Thoracic aorta (tissue), 2 donors: Measurements from ENCODE around the gene CLCN4. TPM values are rescaled to one million over a fixed set of nuclear protein-coding genes. Genes with fewer than 3 reads are reported as not detected.

Experiments
- ATAC-seq: fragments of 150-250 bp; one replicate; pipeline ENCODE4 v1.8.0; 2017; ENCODE audit warnings: low read depth; ENCODE audit not compliant: insufficient number of reproducible peaks, low FRiP score
- DNase-seq: peaks from one replicate; pipeline ENCODE4 v3.0.0-alpha.2; 2020; ENCODE audit warnings: low spot score
- H3K27ac ChIP-seq, 2 donors: fragments of 200-600 bp; sonication (generic); 1 replicate in 1 of 2; 2 replicates in 1 of 2; pipeline ENCODE4 v1.5.1; 2016; ENCODE audit warnings: mild to moderate bottlenecking in 2 of 2, moderate library complexity in 2 of 2
- H3K27me3 ChIP-seq: fragments of 200-600 bp; sonication (generic); replicated peaks from 2 replicates; pipeline ENCODE4 v1.6.0; 2016; ENCODE audit warnings: mild to moderate bottlenecking; ENCODE audit not compliant: insufficient read depth
- H3K36me3 ChIP-seq: fragments of 200-600 bp; sonication (generic); one replicate; pipeline ENCODE4 v1.5.1; 2016
- H3K4me1 ChIP-seq, 2 donors: fragments of 200-600 bp; sonication (generic); 1 replicate in 1 of 2; 2 replicates in 1 of 2; pipeline versions ENCODE4 v1.5.1 to v1.6.0; 2016; ENCODE audit warnings: low read depth in 2 of 2, mild to moderate bottlenecking in 1 of 2; ENCODE audit not compliant: control insufficient read depth in 1 of 2
- H3K4me3 ChIP-seq: fragments of 200-600 bp; sonication (generic); 2 replicates; pipeline ENCODE4 v1.5.1; 2016; ENCODE audit warnings: mild to moderate bottlenecking
- H3K9me3 ChIP-seq: fragments of 200-600 bp; sonication (generic); 2 replicates; pipeline ENCODE4 v1.5.1; 2016
- total RNA-seq, 2 donors: library from RNA; depleted of rRNA; stranded (reverse); fragments of >200 nt; gene quantifications; one replicate each; pipeline versions ENCODE4 v1.1.0 to v1.2.3, GENCODE V29; 2016
- TF ChIP-seq, protein P1 (sequence below): fragments of 200-600 bp; sonication (generic); IDR thresholded peaks from one replicate; pipeline ENCODE4 v1.5.1; 2019; ENCODE audit warnings: antibody characterized with exemption

CLCN4 gene
- total RNA-seq, 2 donors from 2014 or later, result 3.5 to 5.6 TPM

DNA sequence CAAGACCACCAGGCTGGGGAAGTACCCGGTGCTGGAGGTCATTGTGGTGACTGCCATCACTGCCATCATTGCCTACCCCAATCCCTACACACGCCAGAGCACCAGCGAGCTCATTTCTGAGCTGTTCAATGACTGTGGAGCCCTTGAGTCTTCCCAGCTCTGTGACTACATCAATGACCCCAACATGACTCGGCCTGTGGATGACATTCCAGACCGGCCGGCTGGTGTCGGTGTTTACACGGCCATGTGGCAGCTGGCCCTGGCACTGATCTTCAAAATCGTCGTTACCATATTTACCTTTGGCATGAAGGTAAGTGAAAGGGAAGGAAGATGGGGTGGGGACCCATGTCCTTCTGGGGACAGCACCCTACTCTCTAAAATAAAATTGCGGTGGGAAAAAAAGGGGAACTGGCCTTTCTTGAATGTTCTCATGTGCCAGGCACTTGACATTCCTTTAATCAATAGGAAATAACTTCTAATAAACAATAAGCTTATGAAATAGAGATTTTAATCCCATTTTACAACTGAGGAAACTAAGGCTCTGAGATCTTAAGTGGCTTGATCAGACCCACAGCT lies 51.6 kb downstream of the CLCN4 start:
- Histone ChIP-seq H3K9me3 (no peaks in the 10 kb centered on the region), H3K4me1 (no peaks in the 10 kb centered on the region), H3K27ac (no peak overlapping the region), H3K27me3 (no peaks in the 10 kb centered on the region), H3K4me3 (no peak overlapping the region), H3K36me3 (no peaks in the 10 kb centered on the region)
- DNase-seq, result no peak
- no peak for ATAC-seq
- TF ChIP-seq, protein P1, sequence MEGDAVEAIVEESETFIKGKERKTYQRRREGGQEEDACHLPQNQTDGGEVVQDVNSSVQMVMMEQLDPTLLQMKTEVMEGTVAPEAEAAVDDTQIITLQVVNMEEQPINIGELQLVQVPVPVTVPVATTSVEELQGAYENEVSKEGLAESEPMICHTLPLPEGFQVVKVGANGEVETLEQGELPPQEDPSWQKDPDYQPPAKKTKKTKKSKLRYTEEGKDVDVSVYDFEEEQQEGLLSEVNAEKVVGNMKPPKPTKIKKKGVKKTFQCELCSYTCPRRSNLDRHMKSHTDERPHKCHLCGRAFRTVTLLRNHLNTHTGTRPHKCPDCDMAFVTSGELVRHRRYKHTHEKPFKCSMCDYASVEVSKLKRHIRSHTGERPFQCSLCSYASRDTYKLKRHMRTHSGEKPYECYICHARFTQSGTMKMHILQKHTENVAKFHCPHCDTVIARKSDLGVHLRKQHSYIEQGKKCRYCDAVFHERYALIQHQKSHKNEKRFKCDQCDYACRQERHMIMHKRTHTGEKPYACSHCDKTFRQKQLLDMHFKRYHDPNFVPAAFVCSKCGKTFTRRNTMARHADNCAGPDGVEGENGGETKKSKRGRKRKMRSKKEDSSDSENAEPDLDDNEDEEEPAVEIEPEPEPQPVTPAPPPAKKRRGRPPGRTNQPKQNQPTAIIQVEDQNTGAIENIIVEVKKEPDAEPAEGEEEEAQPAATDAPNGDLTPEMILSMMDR, result no peak

DNA sequence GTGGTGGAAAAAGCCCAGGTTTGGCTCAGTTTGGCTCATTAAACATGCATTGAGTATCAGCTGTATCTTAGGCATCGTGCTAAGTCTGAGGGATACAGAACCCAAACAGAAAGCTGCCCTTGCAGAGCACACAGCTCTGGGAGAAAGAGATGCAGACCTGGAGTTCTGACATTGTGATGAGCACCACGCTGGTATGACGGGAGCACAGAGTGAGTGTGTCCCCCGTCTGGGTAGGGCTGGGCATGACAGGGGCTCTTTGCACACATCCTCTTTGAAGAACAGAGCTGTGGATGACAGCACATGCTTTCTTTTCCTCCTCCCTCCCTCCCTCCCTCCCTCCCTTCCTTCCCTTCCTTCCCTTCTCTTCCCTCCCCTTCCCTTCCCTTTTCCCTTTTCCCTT lies 52.2 kb downstream of the CLCN4 start:
- Histone ChIP-seq H3K27me3 (no peaks in the 10 kb centered on the region), H3K4me1 (no peaks in the 10 kb centered on the region), H3K9me3 (no peaks in the 10 kb centered on the region), H3K4me3 (no peak overlapping the region), H3K36me3 (no peaks in the 10 kb centered on the region), H3K27ac (no peak overlapping the region)
- no peak for DNase-seq
- ATAC-seq, result no peak
- TF ChIP-seq, protein P1, result no peak

- no peak overlapping the region for H3K27ac ChIP-seq
- H3K4me3 ChIP-seq, result no peak overlapping the region
- TF ChIP-seq, protein P1, result no peak
- H3K27me3 ChIP-seq, result no peaks in the 10 kb centered on the region
- no peaks in the 10 kb centered on the region for H3K36me3 ChIP-seq
- ATAC-seq (no peak), DNase-seq (no peak)
- no peaks in the 10 kb centered on the region for H3K4me1 ChIP-seq
- no peaks in the 10 kb centered on the region for H3K9me3 ChIP-seq
These were observed 55.6 kb downstream of the CLCN4 start for GRCh38 chrX:10212395-10212794.

GRCh38 chrX:10213716-10214115 lies 56.9 kb downstream of the CLCN4 start:
- DNase-seq (no peak), ATAC-seq (no peak)
- H3K9me3 ChIP-seq, result no peaks in the 10 kb centered on the region
- no peak overlapping the region for H3K27ac ChIP-seq
- H3K4me1 ChIP-seq, result no peaks in the 10 kb centered on the region
- no peaks in the 10 kb centered on the region for H3K27me3 ChIP-seq
- TF ChIP-seq, protein P1, result no peak
- H3K36me3 ChIP-seq, result no peaks in the 10 kb centered on the region
- no peak overlapping the region for H3K4me3 ChIP-seq

DNA sequence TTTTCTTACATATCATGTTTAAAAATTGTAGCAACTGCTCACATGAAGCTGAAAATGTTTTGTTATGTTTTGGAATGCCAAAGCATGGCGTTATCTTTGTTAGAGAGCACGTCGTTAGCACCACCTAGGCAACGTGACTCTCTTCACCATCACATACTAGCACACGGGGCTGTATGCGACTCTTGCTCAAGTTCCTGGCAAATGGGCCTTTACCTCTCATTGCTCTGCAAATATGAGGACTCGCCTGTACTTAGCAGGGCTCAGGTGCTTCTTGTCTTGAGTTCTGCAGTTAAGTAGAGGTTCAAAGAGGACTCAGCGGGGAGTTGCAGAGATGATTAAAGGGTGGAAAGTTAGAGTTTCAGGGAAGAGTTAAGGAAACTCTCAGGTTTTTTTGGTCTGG lies 59.4 kb downstream of the CLCN4 start:
- H3K27ac ChIP-seq, result no peak overlapping the region
- DNase-seq, result no peak
- no peaks in the 10 kb centered on the region for H3K27me3 ChIP-seq
- no peaks in the 10 kb centered on the region for H3K36me3 ChIP-seq
- ATAC-seq, result no peak
- H3K4me1 ChIP-seq, result no peaks in the 10 kb centered on the region
- H3K9me3 ChIP-seq, result no peaks in the 10 kb centered on the region
- TF ChIP-seq, protein P1, result no peak
- no peak overlapping the region for H3K4me3 ChIP-seq
